ENCODE measurements around the gene R3HDM4. TPM values are rescaled to one million over a fixed set of nuclear protein-coding genes. Genes with fewer than 3 reads are reported as not detected.

R3HDM4 gene
- total RNA-seq, 1 donor from 2014 or later = 48.8 TPM

GRCh38 chr19:920051-920864 is 7.2 kb upstream of the R3HDM4 start:
- peaks cover 22% of the 10 kb centered on the region for H3K27me3 Mint-ChIP-seq

GRCh38 chr19:919199-920050 is 6.4 kb upstream of the R3HDM4 start:
- Mint-ChIP-seq H3K27ac (no peak overlapping the region), H3K4me1 (ENCODE audit: unreplicated experiment) (peaks cover 5% of the 10 kb centered on the region), H3K4me3 (peak overlapping the region; percentile 34), H3K27me3 (peaks cover 28% of the 10 kb centered on the region), H3K9me3 (no peaks in the 10 kb centered on the region), H3K36me3 (no peaks in the 10 kb centered on the region)
- DNase-seq (ENCODE audit: extremely low spot score, unreplicated experiment) = no peak
- no peak for TF ChIP-seq CTCF (conservative IDR thresholded peaks at IDR 0.05)

More at GRCh38 chr19:920051-920864, 7.2 kb upstream of the R3HDM4 start:
- no peaks in the 10 kb centered on the region for H3K36me3 Mint-ChIP-seq
- no peaks in the 10 kb centered on the region for H3K9me3 Mint-ChIP-seq
- H3K4me3 Mint-ChIP-seq = peak overlapping the region; percentile 82
- TF ChIP-seq CTCF (conservative IDR thresholded peaks at IDR 0.05) = no peak
- peaks cover 5% of the 10 kb centered on the region for H3K4me1 Mint-ChIP-seq (ENCODE audit: unreplicated experiment)
- no peak for DNase-seq (ENCODE audit: extremely low spot score, unreplicated experiment)
- no peak overlapping the region for H3K27ac Mint-ChIP-seq

- Mint-ChIP-seq H3K27ac (no peak overlapping the region), H3K4me1 (ENCODE audit: unreplicated experiment) (peaks cover 5% of the 10 kb centered on the region), H3K9me3 (no peaks in the 10 kb centered on the region), H3K36me3 (no peaks in the 10 kb centered on the region), H3K27me3 (peaks cover 28% of the 10 kb centered on the region), H3K4me3 (peak overlapping the region; percentile 22)
- TF ChIP-seq CTCF (conservative IDR thresholded peaks at IDR 0.05) = no peak
- DNase-seq (ENCODE audit: extremely low spot score, unreplicated experiment) = no peak
Measured at GRCh38 chr19:918481-919198, 5.6 kb upstream of the R3HDM4 start.

DNA sequence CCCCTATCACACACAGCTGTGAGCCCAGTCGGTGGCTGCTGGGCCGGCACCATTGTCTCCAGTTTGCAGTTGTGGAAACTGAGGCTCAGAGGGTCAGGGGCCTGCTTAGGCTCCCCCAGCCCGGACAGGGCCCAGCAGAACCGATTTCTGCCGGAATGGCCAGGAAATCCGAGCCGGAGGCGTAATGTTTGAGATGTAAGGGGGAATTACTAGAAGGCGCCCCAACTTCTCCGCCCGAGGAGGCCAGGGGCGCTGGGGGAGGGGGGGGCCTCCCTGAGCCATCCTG is 5.1 kb upstream of the R3HDM4 start:
- Mint-ChIP-seq H3K27ac (no peak overlapping the region), H3K4me3 (peak overlapping the region; percentile 70), H3K4me1 (ENCODE audit: unreplicated experiment) (peaks cover 5% of the 10 kb centered on the region), H3K9me3 (no peaks in the 10 kb centered on the region), H3K36me3 (no peaks in the 10 kb centered on the region), H3K27me3 (peaks cover 28% of the 10 kb centered on the region)
- TF ChIP-seq CTCF (conservative IDR thresholded peaks at IDR 0.05) = no peak
- no peak for DNase-seq (ENCODE audit: extremely low spot score, unreplicated experiment)

- Mint-ChIP-seq H3K4me3 (peak within 1 kb of the TSS; percentile 70), H3K36me3 (no peaks in the 10 kb centered on the region), H3K9me3 (no peaks in the 10 kb centered on the region), H3K4me1 (ENCODE audit: unreplicated experiment) (peaks cover 5% of the 10 kb centered on the region), H3K27ac (no peak within 1 kb of the TSS), H3K27me3 (peaks cover 28% of the 10 kb centered on the region)
- peak; percentile 71 for TF ChIP-seq CTCF (conservative IDR thresholded peaks at IDR 0.05)
- peak; percentile 71 for DNase-seq (ENCODE audit: extremely low spot score, unreplicated experiment)
Measured at GRCh38 chr19:917323-918151, 4.5 kb upstream of the R3HDM4 start, which contains the start of gene KISS1R. Gene KISS1R, plus strand, starts transcription at chr19:917333. Its CDS starts 170 bp downstream, at chr19:917503.
